BE2C (cell line): Measurements from ENCODE around the gene IRAK1.

Experiments
- DNase-seq: peaks from one replicate; pipeline ENCODE4 v3.0.0-alpha.2; 2020
- H3K27me3 ChIP-seq: fragments of 250-450 bp; sonication (Bioruptor Pico); 2 replicates; pipeline ENCODE4 v1.5.1; 2020; ENCODE audit warnings: mild to moderate bottlenecking
- H3K36me3 ChIP-seq: fragments of 250-450 bp; sonication (Bioruptor Pico); 2 replicates; pipeline ENCODE4 v1.5.1; 2020; ENCODE audit warnings: mild to moderate bottlenecking
- H3K4me1 ChIP-seq: fragments of 250-450 bp; sonication (Bioruptor Pico); 2 replicates; pipeline ENCODE4 v1.5.1; 2020
- H3K4me3 ChIP-seq: 2 replicates; pipeline ENCODE4 v1.5.1; 2011; ENCODE audit warnings: low read depth, low read length
- H3K9me3 ChIP-seq: fragments of 250-450 bp; sonication (Bioruptor Pico); 2 replicates; pipeline ENCODE4 v1.5.1; 2020
- CTCF ChIP-seq: IDR thresholded peaks from 2 replicates; pipeline ENCODE4 v1.5.1; 2012; ENCODE audit warnings: mild to moderate bottlenecking, low read depth, low read length

The IRAK1 gene

DNA sequence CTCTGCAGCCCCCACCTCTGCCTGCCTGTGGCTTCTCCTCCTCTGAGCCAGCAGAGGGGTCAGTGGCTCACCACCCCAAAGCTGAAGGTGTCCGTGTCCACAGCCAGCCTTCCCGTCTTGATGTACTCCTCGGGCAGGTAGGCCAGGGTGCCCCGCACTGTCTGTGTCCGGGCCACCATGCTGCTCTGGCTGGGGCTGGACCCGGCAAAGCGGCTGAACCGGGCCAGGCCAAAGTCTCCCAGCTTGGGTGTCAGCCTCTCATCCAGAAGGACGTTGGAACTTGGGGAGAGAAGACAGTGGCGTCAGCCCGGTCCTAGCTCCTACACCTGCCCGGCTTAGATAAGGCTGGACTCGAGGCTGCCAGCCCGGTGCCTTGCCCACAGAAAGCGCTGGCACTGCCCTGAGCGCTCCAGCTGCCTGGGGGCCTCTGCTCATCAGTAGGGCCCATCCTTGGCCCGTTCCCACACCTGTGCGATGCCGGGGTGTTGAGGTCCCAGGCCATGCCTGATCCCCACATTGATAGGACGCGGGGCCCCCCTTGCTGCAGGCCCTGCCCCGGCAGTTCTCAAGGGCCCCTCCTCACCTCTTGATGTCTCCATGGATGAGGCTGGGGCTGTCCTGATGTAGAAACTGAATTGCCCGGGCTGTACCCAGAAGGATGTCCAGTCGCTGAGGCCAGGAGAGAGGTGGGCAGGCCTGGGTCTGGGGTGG is 3.2 kb downstream of the IRAK1 start:
- H3K4me1 ChIP-seq: peaks cover 10% of the 10 kb centered on the region; the same call in 1 of the 2 replicates
- H3K36me3 ChIP-seq: peaks cover 47% of the 10 kb centered on the region
- H3K9me3 ChIP-seq: no peaks in the 10 kb centered on the region
- no peaks in the 10 kb centered on the region for H3K27me3 ChIP-seq
- TF ChIP-seq CTCF: no peak
- H3K4me3 ChIP-seq: no peak overlapping the region
- no peak for DNase-seq

GRCh38 chrX:154015581-154016264 is 4.0 kb downstream of the IRAK1 start:
- Histone ChIP-seq H3K27me3 (no peaks in the 10 kb centered on the region), H3K36me3 (peaks cover 51% of the 10 kb centered on the region), H3K4me3 (no peak overlapping the region), H3K4me1 (peaks cover 3% of the 10 kb centered on the region; the same call in 1 of the 2 replicates), H3K9me3 (no peaks in the 10 kb centered on the region)
- no peak for TF ChIP-seq CTCF
- no peak for DNase-seq

DNA sequence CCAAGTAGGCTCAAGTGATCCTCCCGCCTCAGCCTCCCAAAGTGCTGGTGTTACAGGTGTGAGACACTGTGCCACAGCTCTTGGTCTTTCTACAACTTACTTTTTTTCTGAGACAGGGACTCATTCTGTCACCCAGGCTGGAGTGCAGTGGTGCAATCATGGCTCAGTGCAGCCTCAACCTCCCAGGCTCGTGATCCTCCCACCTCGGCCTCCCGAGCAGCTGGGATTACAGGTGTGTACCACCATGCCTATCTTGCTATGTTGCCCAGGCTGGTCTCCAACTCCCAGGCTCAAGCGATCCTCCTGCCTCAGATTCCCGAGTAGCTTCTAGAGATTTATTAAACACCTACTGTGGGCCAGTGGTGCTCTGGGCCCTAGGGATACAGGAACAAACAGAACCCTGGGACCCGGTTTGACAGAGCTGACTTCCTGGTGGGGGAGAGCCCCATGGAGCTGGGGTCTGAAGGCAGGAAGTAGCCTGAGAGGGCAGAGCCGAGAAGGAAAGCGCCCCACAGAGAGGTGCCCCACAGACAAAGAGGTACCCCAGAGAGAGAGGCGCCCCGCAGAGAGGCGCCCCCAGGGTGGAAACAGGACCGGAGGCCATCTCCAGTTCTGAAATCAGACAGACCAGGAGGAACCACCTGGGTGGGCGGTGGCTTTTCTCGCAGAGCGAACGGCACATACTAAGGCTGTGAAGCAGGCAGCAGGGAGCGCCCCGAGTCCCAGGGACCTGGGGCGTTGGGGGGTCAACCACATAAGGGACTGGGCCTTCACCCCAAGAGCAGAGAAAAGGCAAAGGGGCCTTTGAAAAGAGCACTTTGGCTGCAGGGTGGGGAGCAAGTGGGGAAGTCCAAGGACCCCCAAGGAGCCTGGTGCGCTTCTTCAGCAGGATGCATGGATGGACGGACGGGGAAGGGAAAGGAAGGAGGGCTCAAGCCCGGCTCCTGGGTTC is 5.0 kb downstream of the IRAK1 start:
- H3K4me3 ChIP-seq: no peak overlapping the region
- no peak for DNase-seq
- no peak for TF ChIP-seq CTCF
- H3K4me1 ChIP-seq: no peaks in the 10 kb centered on the region
- no peaks in the 10 kb centered on the region for H3K27me3 ChIP-seq
- H3K9me3 ChIP-seq: no peaks in the 10 kb centered on the region
- H3K36me3 ChIP-seq: peaks cover 56% of the 10 kb centered on the region

DNA sequence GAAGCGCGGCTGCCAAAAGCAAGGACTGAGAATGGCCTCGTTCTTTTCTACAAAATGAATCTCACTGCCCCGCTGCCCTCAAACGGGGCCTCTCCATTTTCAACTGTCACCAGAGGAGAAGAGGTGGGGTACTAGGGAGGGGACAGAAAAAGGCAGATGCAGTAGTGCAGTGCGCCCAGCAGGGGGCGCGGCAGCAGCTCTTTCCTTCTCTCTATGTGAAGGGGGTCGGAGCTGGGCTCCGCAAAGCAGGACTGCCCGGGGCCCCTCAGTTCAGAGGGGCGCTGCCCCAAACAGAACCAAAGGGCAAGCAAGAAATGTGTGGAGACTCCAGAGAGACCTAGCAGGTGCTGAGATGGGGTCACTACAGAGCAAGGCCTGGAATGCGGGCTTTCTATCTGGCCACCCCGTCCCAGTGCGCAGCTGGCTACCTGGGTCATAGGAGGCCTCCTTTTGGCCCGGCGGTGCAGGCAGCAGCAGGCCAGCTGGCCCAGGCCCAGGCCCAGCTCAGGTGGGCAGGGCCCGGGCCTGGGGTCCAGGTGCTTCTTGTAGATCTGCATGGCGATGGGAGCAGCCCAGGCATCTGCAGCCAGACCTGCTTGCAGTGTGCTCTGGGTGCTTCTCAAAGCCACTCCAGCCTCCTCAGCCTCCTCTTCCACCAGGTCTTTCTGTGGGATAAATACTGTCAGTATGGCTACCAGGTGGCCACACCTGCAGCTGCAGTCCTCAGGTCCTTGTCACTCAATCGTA is 5.9 kb downstream of the IRAK1 start:
- peak; percentile 53 for DNase-seq
- Histone ChIP-seq H3K27me3 (no peaks in the 10 kb centered on the region), H3K9me3 (no peaks in the 10 kb centered on the region), H3K4me3 (no peak overlapping the region), H3K36me3 (peaks cover 56% of the 10 kb centered on the region), H3K4me1 (no peaks in the 10 kb centered on the region)
- peak; percentile 80 for TF ChIP-seq CTCF

- Histone ChIP-seq H3K27me3 (no peaks in the 10 kb centered on the region), H3K36me3 (peaks cover 49% of the 10 kb centered on the region), H3K9me3 (no peaks in the 10 kb centered on the region), H3K4me1 (no peaks in the 10 kb centered on the region), H3K4me3 (no peak overlapping the region)
- TF ChIP-seq CTCF: no peak
- no peak for DNase-seq
Observed at GRCh38 chrX:154013001-154013421, 6.7 kb downstream of the IRAK1 start.
